Transverse colon (tissue), 4 donors: ENCODE results near the gene PLCB1. TPM values are rescaled to one million over a fixed set of nuclear protein-coding genes. Genes with fewer than 3 reads are reported as not detected.

Experiments
- DNase-seq: peaks from one replicate; pipeline ENCODE4 v3.0.0-alpha.2; 2019
- H3K27ac ChIP-seq, 4 donors: fragments of 200-600 bp; sonication (generic); 2 replicates each; pipeline ENCODE4 v1.5.1; 2016 to 2018; ENCODE audit warnings: inconsistent platforms in 4 of 4
- H3K27me3 ChIP-seq: fragments of 200-600 bp; sonication (generic); 2 replicates; pipeline ENCODE4 v1.5.1; 2017; ENCODE audit warnings: inconsistent platforms
- H3K36me3 ChIP-seq, 4 donors: fragments of 200-600 bp; sonication (generic); 2 replicates each; pipeline ENCODE4 v1.5.1; 2017 to 2019; ENCODE audit warnings: inconsistent platforms in 4 of 4
- H3K4me1 ChIP-seq, 4 donors: fragments of 200-600 bp; sonication (generic); 2 replicates each; pipeline ENCODE4 v1.5.1; 2017 to 2020; ENCODE audit warnings: inconsistent platforms in 4 of 4
- H3K4me3 ChIP-seq, 4 donors: fragments of 200-600 bp; sonication (generic); 1 replicate in 1 of 4; 2 replicates in 3 of 4; pipeline versions ENCODE4 v1.5.1 to v1.6.1; 2017 to 2019; ENCODE audit warnings: inconsistent platforms in 4 of 4
- H3K9me3 ChIP-seq, 2 donors: fragments of 200-600 bp; sonication (generic); 2 replicates each; pipeline ENCODE4 v1.5.1; 2017 to 2019; ENCODE audit warnings: inconsistent platforms in 2 of 2
- CTCF ChIP-seq, 5 experiments: fragments of 200-600 bp in 3 of 5; fragments of 450-650 bp in 2 of 5; sonication (generic) in 3 of 5; IDR thresholded peaks; 1 replicate in 2 of 5; 2 replicates in 3 of 5; pipeline ENCODE4 v1.5.1; 2016 to 2017; ENCODE audit warnings: antibody characterized with exemption in 5 of 5, inconsistent platforms in 3 of 5, mild to moderate bottlenecking in 2 of 5, moderate library complexity in 1 of 5
- EP300 ChIP-seq: sonication (generic); formaldehyde crosslinking; IDR thresholded peaks from one replicate; pipeline ENCODE4 v1.6.1; 2017; ENCODE audit warnings: antibody characterized with exemption, low read depth
- POLR2A ChIP-seq: fragments of 450-650 bp; IDR thresholded peaks from one replicate; pipeline ENCODE4 v1.6.1; 2016; ENCODE audit warnings: antibody characterized with exemption, mild to moderate bottlenecking, moderate library complexity
- POLR2AphosphoS5 ChIP-seq, 3 donors: sonication (generic); formaldehyde crosslinking; IDR thresholded peaks; one replicate each; pipeline ENCODE4 v1.6.1; 2016; ENCODE audit warnings: antibody characterized with exemption in 3 of 3
- WGBS, 2 donors: methylation state at CpG; one replicate each; pipeline ENCODE4 v1.1.5; 2018; ENCODE audit warnings: low coverage in 1 of 2; 5-methylcytosine and 5-hydroxymethylcytosine counted together
- in situ Hi-C, 4 donors: fragments of 200-750 bp; cut with MboI; loops; one replicate each; pipeline versions ENCODE4 v1.15.0 to v1.15.1; 2017; ENCODE audit warnings: low sequenced_read_pairs in 3 of 4, low pct_ligation_motif_present in 1 of 4, low pct_unique_long_range_greater_than_20kb in 1 of 4
- intact Hi-C: fragments of 100-400 bp; cut with DNase I; formaldehyde crosslinking; loops from one replicate; pipeline ENCODE4 v1.15.1; 2023; ENCODE audit warnings: low total_unique reads
- total RNA-seq, 4 donors: library from RNA; depleted of rRNA; stranded (reverse); fragments of >200 nt; gene quantifications; one replicate each; pipeline ENCODE4 v1.1.0, GENCODE V29; 2016

PLCB1 gene
- total RNA-seq, 4 donors from 2014 or later, result 13.1 to 18.6 (median 15.8) TPM

GRCh38 chr20:8808202-8808535 lies 676.1 kb downstream of the PLCB1 start:
- H3K27ac ChIP-seq, result no peak overlapping the region
- WGBS, 2 donors, result 57 to 73% methylated on average over 2 to 5 of the region's 5 CpGs
- intact Hi-C loops (no loop called here), in situ Hi-C loops (no loop called here)
- no peaks in the 10 kb centered on the region for H3K27me3 ChIP-seq
- no peak overlapping the region for H3K4me3 ChIP-seq
- no peaks in the 10 kb centered on the region for H3K36me3 ChIP-seq
- H3K9me3 ChIP-seq, result no peaks in the 10 kb centered on the region
- no peak for TF ChIP-seq POLR2AphosphoS5 (IDR thresholded peaks at IDR 0.05)
- DNase-seq, result no peak
- H3K4me1 ChIP-seq, result peaks cover 0 to 5% (median 2%) of the 10 kb centered on the region in 4 donors

- Histone ChIP-seq H3K4me3 (no peak overlapping the region), H3K27me3 (no peaks in the 10 kb centered on the region), H3K27ac (no peak overlapping the region), H3K4me1 (peaks cover 0 to 5% (median 2%) of the 10 kb centered on the region in 4 donors), H3K36me3 (no peaks in the 10 kb centered on the region), H3K9me3 (no peaks in the 10 kb centered on the region)
- 58 to 66% methylated on average over 12 to 14 of the region's 14 CpGs for WGBS, 2 donors
- TF ChIP-seq POLR2AphosphoS5 (IDR thresholded peaks at IDR 0.05), result no peak
- TF ChIP-seq CTCF (IDR thresholded peaks at IDR 0.05), result no peak
- no peak for TF ChIP-seq EP300
- no peak for TF ChIP-seq POLR2A
- DNase-seq, result no peak
- in situ Hi-C loops (no loop called here), intact Hi-C loops (no loop called here)
These were observed 677.3 kb downstream of the PLCB1 start for GRCh38 chr20:8809107-8809953.

- H3K4me1 ChIP-seq, result peaks cover 0 to 5% (median 2%) of the 10 kb centered on the region in 4 donors
- in situ Hi-C loops (no loop called here), intact Hi-C loops (no loop called here)
- H3K27me3 ChIP-seq, result no peaks in the 10 kb centered on the region
- DNase-seq, result no peak
- H3K9me3 ChIP-seq, result no peaks in the 10 kb centered on the region
- no peak overlapping the region for H3K4me3 ChIP-seq
- no peaks in the 10 kb centered on the region for H3K36me3 ChIP-seq
- TF ChIP-seq EP300 (no peak), POLR2AphosphoS5 (IDR thresholded peaks at IDR 0.05) (no peak), POLR2A (no peak), CTCF (IDR thresholded peaks at IDR 0.05) (no peak)
- 72 to 82% methylated on average over 3 to 11 of the region's 11 CpGs for WGBS, 2 donors
- H3K27ac ChIP-seq, result no peak overlapping the region
These were observed 679.9 kb downstream of the PLCB1 start for GRCh38 chr20:8811801-8812594.

GRCh38 chr20:8812817-8813216 lies 680.8 kb downstream of the PLCB1 start:
- no peak overlapping the region for H3K27ac ChIP-seq

More at GRCh38 chr20:8812817-8813216, 680.8 kb downstream of the PLCB1 start:
- H3K4me1 ChIP-seq, result peaks cover 0 to 5% (median 2%) of the 10 kb centered on the region in 4 donors
- H3K4me3 ChIP-seq, result no peak overlapping the region
- TF ChIP-seq EP300 (no peak), POLR2AphosphoS5 (IDR thresholded peaks at IDR 0.05) (no peak), CTCF (IDR thresholded peaks at IDR 0.05) (no peak), POLR2A (no peak)
- no peak for DNase-seq
- no peaks in the 10 kb centered on the region for H3K27me3 ChIP-seq
- no peaks in the 10 kb centered on the region for H3K9me3 ChIP-seq
- 81 to 100% methylated on average over 3 to 7 of the region's 7 CpGs for WGBS, 2 donors
- no peaks in the 10 kb centered on the region for H3K36me3 ChIP-seq
- intact Hi-C loops, result no loop called here
- in situ Hi-C loops, result no loop called here
